H1 (cell line): ENCODE measurements around the gene TMEM9B. TPM values are rescaled to one million over a fixed set of nuclear protein-coding genes. Genes with fewer than 3 reads are reported as not detected.

Source experiments
- CTCF ChIA-PET: fragments of 300-600 bp; sonication (Branson Sonifier 250); formaldehyde crosslinking; loops from one replicate; lab custom pipeline; 2021; ENCODE audit not compliant: partially characterized antibody; lab: Charles Lee
- POLR2A ChIA-PET: fragments of 300-600 bp; sonication (Branson Sonifier 250); formaldehyde crosslinking; loops from one replicate; lab custom pipeline; 2021; ENCODE audit warnings: inconsistent platforms; ENCODE audit not compliant: partially characterized antibody; lab: Charles Lee
- DNase-seq, 2 experiments: peaks; one replicate each; pipeline versions ENCODE4 v3.0.0 to v3.0.0-alpha.2; 2010 to 2022; ENCODE audit warnings: low spot score in 2 of 2, low read depth in 1 of 2, mixed read lengths in 1 of 2
- FAIRE-seq: peaks from 2 replicates; lab custom pipeline; 2011; peaks lifted over from hg19 to GRCh38; lab: Jason Lieb, UNC
- H2AFZ ChIP-seq: 2 replicates; pipeline ENCODE4 v1.8.1; 2012; ENCODE audit warnings: low read length, inconsistent platforms
- H2AK5ac ChIP-seq: 2 replicates; pipeline ENCODE4 v1.6.1; 2013; ENCODE audit warnings: low read depth, low read length
- H2BK120ac ChIP-seq: replicated peaks from 2 replicates; pipeline ENCODE3; 2013; ENCODE audit warnings: low read depth, low read length, inconsistent platforms
- H2BK12ac ChIP-seq: 2 replicates; pipeline ENCODE4 v1.6.1; 2013; ENCODE audit warnings: low read depth, low read length
- H2BK15ac ChIP-seq: 2 replicates; pipeline ENCODE4 v1.6.1; 2013; ENCODE audit warnings: low read length
- H2BK20ac ChIP-seq: 2 replicates; pipeline ENCODE4 v1.6.1; 2013; ENCODE audit warnings: low read length
- H2BK5ac ChIP-seq: 2 replicates; pipeline ENCODE4 v1.6.1; 2013; ENCODE audit warnings: low read depth, low read length
- H3K14ac ChIP-seq: 2 replicates; pipeline ENCODE4 v1.6.1; 2013; ENCODE audit warnings: inconsistent platforms; ENCODE audit not compliant: insufficient read length
- H3K18ac ChIP-seq: 2 replicates; pipeline ENCODE4 v1.6.1; 2013; ENCODE audit warnings: low read length; ENCODE audit errors: extremely low read depth
- H3K23ac ChIP-seq: 2 replicates; pipeline ENCODE4 v1.6.1; 2013; ENCODE audit warnings: inconsistent platforms; ENCODE audit not compliant: insufficient read length
- H3K23me2 ChIP-seq: 2 replicates; pipeline ENCODE4 v1.6.1; 2013; ENCODE audit warnings: low read depth, low read length
- H3K27ac ChIP-seq: 2 replicates; pipeline ENCODE4 v1.6.1; 2011; ENCODE audit warnings: low read depth, low read length, inconsistent platforms
- H3K27me3 ChIP-seq, 4 experiments: replicated peaks in 1 of 4; 1 replicate in 1 of 4; 2 replicates in 3 of 4; pipeline versions ENCODE4 v1.6.1 to v1.8.1; 2011 to 2013; ENCODE audit warnings: low read length in 3 of 4, mild to moderate bottlenecking in 3 of 4, inconsistent platforms in 2 of 4, mixed read lengths in 2 of 4, moderate library complexity in 1 of 4; ENCODE audit not compliant: control insufficient read depth in 3 of 4, insufficient read depth in 3 of 4; ENCODE audit errors: extremely low read depth in 1 of 4
- H3K36me3 ChIP-seq, 4 experiments: 2 replicates each; pipeline versions ENCODE4 v1.6.1 to v1.8.1; 2011 to 2013; ENCODE audit warnings: mild to moderate bottlenecking in 4 of 4, low read length in 3 of 4, moderate library complexity in 2 of 4, control low read depth in 1 of 4, inconsistent platforms in 1 of 4; ENCODE audit not compliant: insufficient read depth in 4 of 4, control insufficient read depth in 2 of 4
- H3K4ac ChIP-seq: replicated peaks from 2 replicates; pipeline ENCODE3; 2013; ENCODE audit warnings: low read length, low read depth, mixed read lengths, inconsistent platforms; ENCODE audit not compliant: insufficient read length
- H3K4me1 ChIP-seq, 4 experiments: replicated peaks in 1 of 4; 1 replicate in 1 of 4; 2 replicates in 3 of 4; pipeline versions ENCODE4 v1.6.1 to v1.8.1; 2011 to 2013; ENCODE audit warnings: low read length in 3 of 4, inconsistent platforms in 2 of 4, mixed read lengths in 1 of 4; ENCODE audit not compliant: insufficient read depth in 4 of 4, control insufficient read depth in 3 of 4
- H3K4me2 ChIP-seq, 2 experiments: 2 replicates each; pipeline versions ENCODE4 v1.6.1 to v1.8.1; 2011 to 2013; ENCODE audit warnings: low read depth in 2 of 2, low read length in 2 of 2, control low read depth in 1 of 2, inconsistent platforms in 1 of 2, mild to moderate bottlenecking in 1 of 2; ENCODE audit not compliant: insufficient read depth in 1 of 2
- H3K4me3 ChIP-seq, 4 experiments: fragments of 200-600, 300-600 bp in 1 of 4; sonication (generic), shearing (Covaris generic), sonication (Bioruptor Twin) in 1 of 4; 2 replicates each; pipeline versions ENCODE4 v1.5.1 to v1.8.1; 2011 to 2016; ENCODE audit warnings: low read length in 4 of 4, low read depth in 3 of 4, control low read depth in 2 of 4, inconsistent platforms in 2 of 4, mild to moderate bottlenecking in 2 of 4, mixed read lengths in 1 of 4, moderate library complexity in 1 of 4; ENCODE audit not compliant: insufficient read depth in 2 of 4; ENCODE audit errors: extremely low read depth in 1 of 4
- H3K56ac ChIP-seq: replicated peaks from 2 replicates; pipeline ENCODE3; 2013; ENCODE audit warnings: low read depth, mild to moderate bottlenecking, mixed read lengths, low read length, inconsistent platforms; ENCODE audit not compliant: insufficient read length
- H3K79me1 ChIP-seq: 2 replicates; pipeline ENCODE4 v1.6.1; 2013; ENCODE audit warnings: low read depth, low read length, control low read depth
- H3K79me2 ChIP-seq, 2 experiments: 2 replicates each; pipeline versions ENCODE4 v1.6.1 to v1.8.1; 2012 to 2013; ENCODE audit warnings: low read length in 2 of 2, mild to moderate bottlenecking in 2 of 2, inconsistent platforms in 1 of 2; ENCODE audit not compliant: insufficient read depth in 2 of 2, control insufficient read depth in 1 of 2
- H3K9ac ChIP-seq, 4 experiments: replicated peaks in 1 of 4; 1 replicate in 1 of 4; 2 replicates in 3 of 4; pipeline versions ENCODE4 v1.6.1 to v1.8.1; 2011 to 2013; ENCODE audit warnings: low read depth in 3 of 4, low read length in 3 of 4, control low read depth in 2 of 4, mild to moderate bottlenecking in 2 of 4, moderate library complexity in 2 of 4, inconsistent platforms in 1 of 4; ENCODE audit errors: extremely low read depth in 1 of 4
- H3K9me3 ChIP-seq, 2 experiments: 2 replicates each; pipeline versions ENCODE4 v1.6.1 to v1.8.1; 2012 to 2013; ENCODE audit warnings: mild to moderate bottlenecking in 2 of 2, moderate library complexity in 2 of 2, control low read depth in 1 of 2, inconsistent platforms in 1 of 2, low read depth in 1 of 2, low read length in 1 of 2, mixed read lengths in 1 of 2; ENCODE audit not compliant: insufficient read depth in 2 of 2
- H4K20me1 ChIP-seq, 2 experiments: replicated peaks in 1 of 2; 2 replicates each; pipeline versions ENCODE3 to v1.8.1; 2011 to 2013; ENCODE audit warnings: inconsistent platforms in 2 of 2, low read length in 2 of 2, mild to moderate bottlenecking in 1 of 2; ENCODE audit not compliant: insufficient read depth in 2 of 2, control insufficient read depth in 1 of 2
- H4K5ac ChIP-seq: 2 replicates; pipeline ENCODE4 v1.6.1; 2013; ENCODE audit warnings: low read length, low read depth, mixed read lengths, inconsistent platforms; ENCODE audit not compliant: insufficient read length
- H4K8ac ChIP-seq: 2 replicates; pipeline ENCODE4 v1.8.0; 2013; ENCODE audit warnings: mild to moderate bottlenecking, moderate library complexity, low read length, inconsistent platforms; ENCODE audit not compliant: insufficient read depth; ENCODE audit errors: extremely low read depth
- H4K91ac ChIP-seq: replicated peaks from 2 replicates; pipeline ENCODE3; 2013; ENCODE audit warnings: low read length, mixed read lengths, inconsistent platforms; ENCODE audit not compliant: insufficient read length
- CBX8 ChIP-seq: fragments of 300-800, 300-1000 bp; sonication (generic); IDR thresholded peaks from 2 replicates; pipeline ENCODE4 v1.7.1; 2016; ENCODE audit warnings: low read depth, low read length, borderline replicate concordance
- JUN ChIP-seq: IDR thresholded peaks from 2 replicates; pipeline ENCODE4 v1.6.1; 2011; ENCODE audit warnings: low read depth, mild to moderate bottlenecking, improper control_type of control experiment, low read length
- NRF1 ChIP-seq: IDR thresholded peaks from 2 replicates; pipeline ENCODE4 v1.6.1; 2011; ENCODE audit warnings: mild to moderate bottlenecking, low read depth, low read length, improper control_type of control experiment
- SAP30 ChIP-seq: fragments of 300-600 bp; sonication (generic); IDR thresholded peaks from 2 replicates; pipeline ENCODE4 v1.7.1; 2012; ENCODE audit warnings: low read length, moderate library complexity, mild to moderate bottlenecking, inconsistent platforms; ENCODE audit not compliant: insufficient read depth, insufficient replicate concordance
- SP2 ChIP-seq: IDR thresholded peaks from 2 replicates; pipeline ENCODE4 v1.6.1; 2012; ENCODE audit warnings: mild to moderate bottlenecking, low read length, inconsistent platforms
- WGBS, 2 experiments: shearing (Covaris generic) in 1 of 2; methylation state at CpG; one replicate each; pipeline versions ENCODE4 v1.1.6 to v1.1.7; 2013 to 2015; ENCODE audit warnings: low lambda C conversion rate in 2 of 2, mixed read lengths in 2 of 2, inconsistent platforms in 1 of 2, low coverage in 1 of 2, missing lambda C conversion rate in 1 of 2; ENCODE audit not compliant: insufficient replicate concordance in 2 of 2, insufficient coverage in 1 of 2, insufficient read length in 1 of 2; ENCODE audit errors: extremely low coverage in 1 of 2, missing lambda C conversion rate in 1 of 2; 5-methylcytosine and 5-hydroxymethylcytosine counted together
- polyA plus RNA-seq, 7 experiments: library from polyadenylated mRNA; depleted of rRNA in 3 of 7; stranded (reverse) in 5 of 7; unstranded in 2 of 7; fragments of >200 nt in 5 of 7; fragments of 200-250 nt in 2 of 7; gene quantifications; 1 replicate in 5 of 7; 2 replicates in 1 of 7; 4 replicates in 1 of 7; pipeline versions ENCODE4 v1.2.1 to v1.2.3, GENCODE V29; 2011 to 2013; ENCODE audit warnings: missing spikeins in 2 of 7, mixed read lengths in 2 of 7
- total RNA-seq: library from RNA; stranded (reverse); fragmentation: NEBNext Ultra II Directional; extraction: Animal tissue kit (Norgen Biotek cat#: 25700); gene quantifications from 2 replicates; pipeline ENCODE4 v1.2.1, GENCODE V29; 2021

TMEM9B gene
- total and polyA plus RNA-seq, 2 of the 8 experiments (the other 6 are each of a cell fraction or from before 2014, with no cell fraction given) = 8.3 to 9.4 TPM

GRCh38 chr11:8983552-8983951, 19.3 kb upstream of the TMEM9B start:
- Histone ChIP-seq H3K79me1 (no peaks in the 10 kb centered on the region), H3K56ac (no peak overlapping the region), H3K23me2 (no peaks in the 10 kb centered on the region), H3K4me3 (no peak overlapping the region), H2BK20ac (no peak overlapping the region), H3K9me3 (no peaks in the 10 kb centered on the region; a peak in 1 of 4 replicates), H2AK5ac (no peak overlapping the region), H2BK12ac (no peak overlapping the region), H4K5ac (no peak overlapping the region), H3K18ac (no peak overlapping the region), H2BK120ac (no peak overlapping the region), H3K4ac (no peak overlapping the region), H3K4me2 (no peak overlapping the region), H3K36me3 (no peaks in the 10 kb centered on the region), H3K4me1 (no peaks in the 10 kb centered on the region), H3K27me3 (no peaks in the 10 kb centered on the region), H3K79me2 (no peaks in the 10 kb centered on the region), H3K27ac (no peak overlapping the region), H3K23ac (no peak overlapping the region), H2BK15ac (no peak overlapping the region), H2AFZ (no peak overlapping the region), H2BK5ac (no peak overlapping the region), H4K20me1 (no peaks in the 10 kb centered on the region), H4K8ac (no peak overlapping the region), H3K14ac (no peak overlapping the region), H4K91ac (no peak overlapping the region), H3K9ac (no peak overlapping the region)
- FAIRE-seq (no peak), DNase-seq (no peak)
- 94% methylated on average over 2 of the region's 2 CpGs; no CpG with 5 or more reads in 1 of the 2 experiments for WGBS, 2 experiments
- POLR2A ChIA-PET = no interaction called here
- CTCF ChIA-PET = interaction anchor here (0.5 to 1.9 kb wide), 4 partner anchors 8 to 157 kb away, joined by 3 to 4 read pairs (median 4); no protein-coding TSS in a partner anchor
- TF ChIP-seq SAP30 = no peak
- TF ChIP-seq SP2 = no peak
- no peak for TF ChIP-seq CBX8
- no peak for TF ChIP-seq NRF1
- TF ChIP-seq JUN = no peak
